HG03378 (cell line): ENCODE measurements around the gene ATP6V1G3.
"Not testable (repeated sequence)": the region's sequence is repeated elsewhere in the genome, so short reads cannot be mapped to it uniquely, and the experiment has no call there.

Source experiments
- ATAC-seq: cut with Tn5 transposase; IDR thresholded peaks from one replicate; pipeline ENCODE4 v1.9.1; 2021; ENCODE audit warnings: mild to moderate bottlenecking, moderate library complexity; ENCODE audit not compliant: unreplicated experiment

ATP6V1G3 gene

GRCh38 chr1:198543670-198544260 is 3.3 kb upstream of the ATP6V1G3 start:
- ATAC-seq = peak; percentile 88

- ATAC-seq = no peak
These were observed 2.2 kb upstream of the ATP6V1G3 start for GRCh38 chr1:198542632-198543031.

GRCh38 chr1:198541737-198542136 is 1.3 kb upstream of the ATP6V1G3 start:
- ATAC-seq = no peak

GRCh38 chr1:198538579-198539364 is 1.7 kb downstream of the ATP6V1G3 start:
- no peak for ATAC-seq

GRCh38 chr1:198535631-198536030 is 4.8 kb downstream of the ATP6V1G3 start:
- ATAC-seq = no peak

GRCh38 chr1:198534548-198535418 is 5.7 kb downstream of the ATP6V1G3 start:
- ATAC-seq = no peak

GRCh38 chr1:198531891-198532290 is 8.6 kb downstream of the ATP6V1G3 start:
- ATAC-seq = no peak

GRCh38 chr1:198530953-198531352 is 9.5 kb downstream of the ATP6V1G3 start:
- ATAC-seq = no peak

- no peak for ATAC-seq
These were observed 11.1 kb downstream of the ATP6V1G3 start for GRCh38 chr1:198529414-198529813.

GRCh38 chr1:198528364-198528763 is 12.1 kb downstream of the ATP6V1G3 start:
- no peak for ATAC-seq

- no peak for ATAC-seq
These were observed 15.9 kb downstream of the ATP6V1G3 start for GRCh38 chr1:198524556-198524955.

GRCh38 chr1:198524127-198524526 is 16.4 kb downstream of the ATP6V1G3 start:
- not testable (repeated sequence) for ATAC-seq

- ATAC-seq = no peak
These were observed 17.1 kb downstream of the ATP6V1G3 start for GRCh38 chr1:198523182-198523950.

GRCh38 chr1:198520524-198521254 is 19.8 kb downstream of the ATP6V1G3 start:
- peak; percentile 93 for ATAC-seq

- no peak for ATAC-seq
These were observed 20.6 kb downstream of the ATP6V1G3 start for GRCh38 chr1:198519639-198520501.

GRCh38 chr1:198517623-198518199 is 22.8 kb downstream of the ATP6V1G3 start:
- ATAC-seq = no peak

- no peak for ATAC-seq
These were observed 40.4 kb downstream of the ATP6V1G3 start for GRCh38 chr1:198500096-198500495.

GRCh38 chr1:198499588-198499987 is 40.9 kb downstream of the ATP6V1G3 start:
- ATAC-seq = no peak

- no peak for ATAC-seq
These were observed 41.6 kb downstream of the ATP6V1G3 start for GRCh38 chr1:198498881-198499280.
